ENCODE measurements around the gene PLAAT3. TPM values are rescaled to one million over a fixed set of nuclear protein-coding genes. Genes with fewer than 3 reads are reported as not detected.

PLAAT3 gene
- polyA plus RNA-seq, 1 donor from 2014 or later, result not detected

- TF ChIP-seq EZH2 (IDR thresholded peaks at IDR 0.05; ENCODE audit: borderline replicate concordance, insufficient read depth, low read length, poor library complexity, severe bottlenecking) (no peak), TAF1 (IDR thresholded peaks at IDR 0.05; ENCODE audit: low read depth) (no peak), CTCF (IDR thresholded peaks at IDR 0.05; ENCODE audit: poor library complexity, severe bottlenecking) (no peak), MXI1 (conservative IDR thresholded peaks at IDR 0.05; ENCODE audit: poor library complexity, severe bottlenecking) (no peak), SMC3 (conservative IDR thresholded peaks at IDR 0.05; ENCODE audit: poor library complexity) (no peak), EP300 (conservative IDR thresholded peaks at IDR 0.05; ENCODE audit: poor library complexity, severe bottlenecking) (no peak), RAD21 (conservative IDR thresholded peaks at IDR 0.05) (no peak)
- TF ChIP-seq, protein P1, sequence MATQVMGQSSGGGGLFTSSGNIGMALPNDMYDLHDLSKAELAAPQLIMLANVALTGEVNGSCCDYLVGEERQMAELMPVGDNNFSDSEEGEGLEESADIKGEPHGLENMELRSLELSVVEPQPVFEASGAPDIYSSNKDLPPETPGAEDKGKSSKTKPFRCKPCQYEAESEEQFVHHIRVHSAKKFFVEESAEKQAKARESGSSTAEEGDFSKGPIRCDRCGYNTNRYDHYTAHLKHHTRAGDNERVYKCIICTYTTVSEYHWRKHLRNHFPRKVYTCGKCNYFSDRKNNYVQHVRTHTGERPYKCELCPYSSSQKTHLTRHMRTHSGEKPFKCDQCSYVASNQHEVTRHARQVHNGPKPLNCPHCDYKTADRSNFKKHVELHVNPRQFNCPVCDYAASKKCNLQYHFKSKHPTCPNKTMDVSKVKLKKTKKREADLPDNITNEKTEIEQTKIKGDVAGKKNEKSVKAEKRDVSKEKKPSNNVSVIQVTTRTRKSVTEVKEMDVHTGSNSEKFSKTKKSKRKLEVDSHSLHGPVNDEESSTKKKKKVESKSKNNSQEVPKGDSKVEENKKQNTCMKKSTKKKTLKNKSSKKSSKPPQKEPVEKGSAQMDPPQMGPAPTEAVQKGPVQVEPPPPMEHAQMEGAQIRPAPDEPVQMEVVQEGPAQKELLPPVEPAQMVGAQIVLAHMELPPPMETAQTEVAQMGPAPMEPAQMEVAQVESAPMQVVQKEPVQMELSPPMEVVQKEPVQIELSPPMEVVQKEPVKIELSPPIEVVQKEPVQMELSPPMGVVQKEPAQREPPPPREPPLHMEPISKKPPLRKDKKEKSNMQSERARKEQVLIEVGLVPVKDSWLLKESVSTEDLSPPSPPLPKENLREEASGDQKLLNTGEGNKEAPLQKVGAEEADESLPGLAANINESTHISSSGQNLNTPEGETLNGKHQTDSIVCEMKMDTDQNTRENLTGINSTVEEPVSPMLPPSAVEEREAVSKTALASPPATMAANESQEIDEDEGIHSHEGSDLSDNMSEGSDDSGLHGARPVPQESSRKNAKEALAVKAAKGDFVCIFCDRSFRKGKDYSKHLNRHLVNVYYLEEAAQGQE (IDR thresholded peaks at IDR 0.05; ENCODE audit: borderline replicate concordance), result no peak
- H3K9ac ChIP-seq (ENCODE audit: low read length), result no peak overlapping the region
- no peak overlapping the region for H3K4me3 ChIP-seq (ENCODE audit: low read length)
- H3K9me2 ChIP-seq (ENCODE audit: insufficient read depth, low read length), result no peaks in the 10 kb centered on the region
- no peak overlapping the region for H3K27ac ChIP-seq (ENCODE audit: low read length)
- H3K79me2 ChIP-seq (replicated peaks; ENCODE audit: insufficient read depth, low read length), result no peaks in the 10 kb centered on the region
- H4K20me1 ChIP-seq (ENCODE audit: insufficient read depth), result no peaks in the 10 kb centered on the region
- H3K36me3 ChIP-seq (ENCODE audit: insufficient read depth, low read length), result no peaks in the 10 kb centered on the region
- H2AFZ ChIP-seq (ENCODE audit: low read depth, low read length), result no peak overlapping the region
- no peaks in the 10 kb centered on the region for H3K27me3 ChIP-seq (ENCODE audit: insufficient read depth, low read depth, low read length)
- H3F3A ChIP-seq (ENCODE audit: insufficient read depth, low read length, poor library complexity, severe bottlenecking), result no peaks in the 10 kb centered on the region
- H3K9me3 ChIP-seq (ENCODE audit: low read length), result no peaks in the 10 kb centered on the region
- H3K4me2 ChIP-seq (ENCODE audit: low read length), result no peak overlapping the region
These were observed 53.6 kb downstream of the PLAAT3 start for GRCh38 chr11:63560506-63561180.

- H3K36me3 ChIP-seq (ENCODE audit: insufficient read depth, low read length), result no peaks in the 10 kb centered on the region
- no peaks in the 10 kb centered on the region for H3K9me3 ChIP-seq (ENCODE audit: low read length)
- no peaks in the 10 kb centered on the region for H3F3A ChIP-seq (ENCODE audit: insufficient read depth, low read length, poor library complexity, severe bottlenecking)
- no peak overlapping the region for H3K4me2 ChIP-seq (ENCODE audit: low read length)
- no peaks in the 10 kb centered on the region for H3K27me3 ChIP-seq (ENCODE audit: insufficient read depth, low read depth, low read length)
- H3K4me3 ChIP-seq (ENCODE audit: low read length), result no peak overlapping the region
- H3K9ac ChIP-seq (ENCODE audit: low read length), result no peak overlapping the region
- H3K9me2 ChIP-seq (ENCODE audit: insufficient read depth, low read length), result no peaks in the 10 kb centered on the region
- H4K20me1 ChIP-seq (ENCODE audit: insufficient read depth), result no peaks in the 10 kb centered on the region
- H3K27ac ChIP-seq (ENCODE audit: low read length), result no peak overlapping the region
- no peak overlapping the region for H2AFZ ChIP-seq (ENCODE audit: low read depth, low read length)
- TF ChIP-seq, protein P1 (IDR thresholded peaks at IDR 0.05; ENCODE audit: borderline replicate concordance), result no peak
- TF ChIP-seq EZH2 (IDR thresholded peaks at IDR 0.05; ENCODE audit: borderline replicate concordance, insufficient read depth, low read length, poor library complexity, severe bottlenecking) (no peak), CTCF (IDR thresholded peaks at IDR 0.05; ENCODE audit: poor library complexity, severe bottlenecking) (no peak), MXI1 (conservative IDR thresholded peaks at IDR 0.05; ENCODE audit: poor library complexity, severe bottlenecking) (no peak), EP300 (conservative IDR thresholded peaks at IDR 0.05; ENCODE audit: poor library complexity, severe bottlenecking) (no peak), SMC3 (conservative IDR thresholded peaks at IDR 0.05; ENCODE audit: poor library complexity) (no peak), POLR2AphosphoS5 (IDR thresholded peaks at IDR 0.05) (no peak), RAD21 (conservative IDR thresholded peaks at IDR 0.05) (no peak), TAF1 (IDR thresholded peaks at IDR 0.05; ENCODE audit: low read depth) (no peak)
- H3K79me2 ChIP-seq (replicated peaks; ENCODE audit: insufficient read depth, low read length), result no peaks in the 10 kb centered on the region
These were observed 55.6 kb downstream of the PLAAT3 start for GRCh38 chr11:63558459-63559157.

Data from neural cell (in vitro differentiated cells).